Kidney (tissue), 14 donors: ENCODE data around the gene PPP1R10. TPM values are rescaled to one million over a fixed set of nuclear protein-coding genes. Genes with fewer than 3 reads are reported as not detected.

ENCODE experiments used
- DNase-seq, 5 donors: peaks; one replicate each; pipeline ENCODE4 v3.0.0-alpha.2; 2013 to 2020
- FAIRE-seq: peaks from 2 replicates; lab custom pipeline; 2012; peaks lifted over from hg19 to GRCh38; lab: Jason Lieb, UNC
- H3K27ac ChIP-seq, 2 donors: one replicate each; pipeline ENCODE4 v1.7.0; 2013; ENCODE audit warnings: low read depth in 2 of 2, low read length in 2 of 2, inconsistent platforms in 1 of 2
- H3K27me3 ChIP-seq: one replicate; pipeline ENCODE4 v1.7.1; 2013; ENCODE audit warnings: low read length, inconsistent platforms; ENCODE audit not compliant: control insufficient read depth, insufficient read depth
- H3K36me3 ChIP-seq, 3 donors: one replicate each; pipeline versions ENCODE4 v1.7.0 to v1.7.1; 2013; ENCODE audit warnings: low read length in 3 of 3, control low read depth in 1 of 3, inconsistent platforms in 1 of 3; ENCODE audit not compliant: insufficient read depth in 3 of 3, control insufficient read depth in 2 of 3
- H3K4me1 ChIP-seq, 3 donors: one replicate each; pipeline versions ENCODE4 v1.7.0 to v1.7.1; 2013; ENCODE audit warnings: low read length in 3 of 3, inconsistent platforms in 1 of 3, low read depth in 1 of 3; ENCODE audit not compliant: control insufficient read depth in 2 of 3, insufficient read depth in 2 of 3
- H3K4me3 ChIP-seq, 3 donors: one replicate each; pipeline versions ENCODE4 v1.7.0 to v1.8.1; 2013; ENCODE audit warnings: low read length in 3 of 3, control low read depth in 1 of 3, inconsistent platforms in 1 of 3
- H3K9ac ChIP-seq, 3 donors: one replicate each; pipeline versions ENCODE4 v1.7.0 to v1.7.1; 2013; ENCODE audit warnings: low read length in 3 of 3, control low read depth in 1 of 3, inconsistent platforms in 1 of 3
- H3K9me3 ChIP-seq, 3 donors: one replicate each; pipeline versions ENCODE4 v1.7.0 to v1.7.1; 2013; ENCODE audit warnings: low read length in 3 of 3, control low read depth in 1 of 3, inconsistent platforms in 1 of 3; ENCODE audit not compliant: control insufficient read depth in 2 of 3, insufficient read depth in 1 of 3
- CTCF ChIP-seq: IDR thresholded peaks from 3 replicates; pipeline ENCODE4 v1.5.1; 2012; ENCODE audit warnings: mild to moderate bottlenecking, moderate library complexity, borderline replicate concordance; ENCODE audit not compliant: insufficient read depth; ENCODE audit errors: extremely low read depth
- intact Hi-C: fragments of 100-400 bp; cut with DNase I; formaldehyde crosslinking; loops from one replicate; pipeline ENCODE4 v1.11.1; 2022
- polyA plus RNA-seq: library from polyadenylated mRNA; stranded (reverse); fragments of 350-450 nt; fragmentation: Illumina TruSeq; extraction: RNeasy Lipid Tissue Mini Kit (QIAGEN cat#74804); gene quantifications from one replicate; pipeline ENCODE4 v1.2.3, GENCODE V29; 2014; ENCODE audit warnings: low read depth, low replicate concordance; ENCODE audit not compliant: insufficient read depth
- total RNA-seq: library from RNA; stranded (reverse); fragmentation: NEBNext Ultra II Directional; extraction: Animal tissue kit (Norgen Biotek cat#: 25700); gene quantifications from one replicate; pipeline ENCODE4 v1.2.1, GENCODE V29; 2021
- donor health status: control.
- donor health status: control.
- donor health status: control.
- donor health status: control.
- donor health status: control.
- donor health status: DM: yes; HTN: yes; CAD: no.
- donor health status: Normal renal cell carcinoma (clear cell type).

Gene PPP1R10
- total and polyA plus RNA-seq, 2 donors from 2014 or later: 19.7 to 65.0 TPM

- Histone ChIP-seq H3K27ac (no peak overlapping the region), H3K36me3 (peaks cover 2 to 11% (median 7%) of the 10 kb centered on the region in 3 donors), H3K9ac (no peak overlapping the region), H3K4me1 (peaks cover 0 to 11% (median 6%) of the 10 kb centered on the region in 3 donors), H3K4me3 (no peak overlapping the region), H3K9me3 (no peaks in the 10 kb centered on the region), H3K27me3 (no peaks in the 10 kb centered on the region)
- DNase-seq: no peak
- no peak for TF ChIP-seq CTCF
- no peak for FAIRE-seq
- intact Hi-C loops: no loop called here
Measured at GRCh38 chr6:30562470-30563425, 54.3 kb downstream of the PPP1R10 start.

GRCh38 chr6:30560930-30561329 lies 56.1 kb downstream of the PPP1R10 start:
- H3K36me3 ChIP-seq: peaks cover 2 to 11% (median 7%) of the 10 kb centered on the region in 3 donors
- FAIRE-seq: no peak
- no peak overlapping the region for H3K4me3 ChIP-seq
- H3K27me3 ChIP-seq: no peaks in the 10 kb centered on the region
- intact Hi-C loops: no loop called here
- H3K9ac ChIP-seq: no peak overlapping the region
- H3K4me1 ChIP-seq: peaks cover 0 to 16% (median 7%) of the 10 kb centered on the region in 3 donors
- DNase-seq: no peak
- no peaks in the 10 kb centered on the region for H3K9me3 ChIP-seq
- no peak overlapping the region for H3K27ac ChIP-seq
- no peak for TF ChIP-seq CTCF

GRCh38 chr6:30557683-30557981 lies 59.4 kb downstream of the PPP1R10 start:
- DNase-seq: no peak
- peaks cover 8 to 22% (median 13%) of the 10 kb centered on the region in 3 donors for H3K36me3 ChIP-seq
- no peak for FAIRE-seq
- intact Hi-C loops: no loop called here
- H3K9me3 ChIP-seq: no peaks in the 10 kb centered on the region
- peak overlapping the region; percentile 82 to 96 (median 86) for H3K4me3 ChIP-seq
- H3K9ac ChIP-seq: peak overlapping the region; percentile 89 to 94 (median 93)
- TF ChIP-seq CTCF: no peak
- H3K27ac ChIP-seq: peak overlapping the region; percentile 95 to 99
- H3K4me1 ChIP-seq: peaks cover 0 to 9% (median 7%) of the 10 kb centered on the region in 3 donors
- H3K27me3 ChIP-seq: no peaks in the 10 kb centered on the region
